NAMALWA (cell line): Measurements from ENCODE around the gene ZMPSTE24.
A peak's percentile ranks its signal among the peaks of the same experiment; 100 is the strongest.

Source experiments
- DNase-seq: peaks from one replicate; pipeline ENCODE4 v3.0.0-alpha.2; 2015; ENCODE audit warnings: low spot score

Gene ZMPSTE24

DNA sequence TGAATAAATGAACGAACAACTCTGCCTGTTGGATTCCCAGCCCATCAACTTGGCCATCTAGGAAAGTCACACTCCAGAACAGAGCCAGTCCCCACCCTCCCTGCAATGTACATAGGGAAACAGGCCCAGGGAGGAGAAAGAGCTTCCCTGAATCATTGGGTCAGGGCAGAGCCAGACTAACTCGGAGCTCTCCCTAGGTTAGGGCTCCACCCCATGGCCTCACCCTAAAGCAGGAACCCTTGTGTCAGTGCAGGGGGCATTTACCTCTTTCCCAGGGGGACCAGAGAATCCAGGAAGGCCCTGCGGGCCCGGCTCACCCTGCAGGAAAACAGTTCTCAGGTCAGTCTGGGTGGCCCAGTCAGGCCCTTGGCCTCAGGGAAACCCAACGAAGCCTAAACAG is 47.4 kb downstream of the ZMPSTE24 start:
- no peak for DNase-seq

DNA sequence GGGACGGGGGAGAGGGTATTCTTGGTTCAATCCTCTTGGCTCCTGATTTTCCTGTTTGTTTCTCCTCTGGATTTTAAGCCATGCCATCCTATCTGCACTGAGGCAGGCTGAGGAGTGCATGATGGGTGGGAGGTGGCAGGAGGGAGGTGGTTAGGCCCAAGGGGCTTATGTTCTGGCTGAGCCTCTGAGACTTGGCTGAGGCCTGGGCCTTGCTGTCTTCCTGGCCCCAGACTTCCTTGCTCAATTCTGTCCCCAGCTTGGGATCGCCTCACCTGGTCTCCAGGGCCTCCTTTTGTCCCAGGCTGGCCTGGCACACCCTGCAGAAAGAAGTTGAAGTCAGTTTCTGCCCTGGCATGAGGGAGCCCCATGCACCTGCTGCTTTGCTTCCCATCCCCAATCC is 47.8 kb downstream of the ZMPSTE24 start:
- DNase-seq = no peak

DNA sequence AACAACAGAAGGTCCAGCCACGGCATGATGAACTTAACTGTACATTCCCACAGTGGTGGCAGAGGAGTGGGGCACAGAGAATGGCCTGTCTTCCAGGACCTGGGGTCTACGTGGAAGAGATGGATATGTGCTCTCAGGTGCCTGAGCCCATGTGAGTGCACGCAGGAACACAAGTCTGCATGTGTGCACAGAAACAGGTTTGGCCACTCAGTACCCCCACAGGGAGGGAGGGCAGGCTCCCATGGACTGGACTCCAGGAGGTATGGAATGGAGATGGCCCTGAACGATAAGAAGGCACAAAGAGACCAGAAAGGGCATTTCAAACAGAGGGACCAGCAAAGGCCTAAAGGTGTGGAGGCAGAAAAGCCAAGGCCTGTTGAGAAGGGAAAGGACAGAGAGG is 48.3 kb downstream of the ZMPSTE24 start:
- no peak for DNase-seq

DNA sequence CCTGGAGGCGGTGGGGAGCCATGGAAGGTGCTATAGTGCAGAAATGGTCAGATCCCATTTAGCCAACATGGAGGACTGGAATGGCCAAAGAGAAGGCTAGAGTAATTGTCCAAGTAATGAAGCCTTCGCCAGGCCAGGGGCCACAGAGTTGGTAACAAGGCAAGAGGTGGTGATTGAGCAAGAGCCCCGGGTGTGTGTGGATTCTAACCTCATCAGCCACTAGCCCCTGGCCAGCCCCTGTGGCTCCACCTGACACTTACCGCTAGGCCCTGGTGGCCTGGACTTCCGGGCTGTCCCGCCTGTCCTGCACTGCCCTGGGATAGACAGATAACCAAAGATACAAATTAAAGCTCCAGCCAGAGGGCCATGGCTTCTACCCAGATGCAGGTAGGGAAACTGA is 49.1 kb downstream of the ZMPSTE24 start:
- no peak for DNase-seq

DNA sequence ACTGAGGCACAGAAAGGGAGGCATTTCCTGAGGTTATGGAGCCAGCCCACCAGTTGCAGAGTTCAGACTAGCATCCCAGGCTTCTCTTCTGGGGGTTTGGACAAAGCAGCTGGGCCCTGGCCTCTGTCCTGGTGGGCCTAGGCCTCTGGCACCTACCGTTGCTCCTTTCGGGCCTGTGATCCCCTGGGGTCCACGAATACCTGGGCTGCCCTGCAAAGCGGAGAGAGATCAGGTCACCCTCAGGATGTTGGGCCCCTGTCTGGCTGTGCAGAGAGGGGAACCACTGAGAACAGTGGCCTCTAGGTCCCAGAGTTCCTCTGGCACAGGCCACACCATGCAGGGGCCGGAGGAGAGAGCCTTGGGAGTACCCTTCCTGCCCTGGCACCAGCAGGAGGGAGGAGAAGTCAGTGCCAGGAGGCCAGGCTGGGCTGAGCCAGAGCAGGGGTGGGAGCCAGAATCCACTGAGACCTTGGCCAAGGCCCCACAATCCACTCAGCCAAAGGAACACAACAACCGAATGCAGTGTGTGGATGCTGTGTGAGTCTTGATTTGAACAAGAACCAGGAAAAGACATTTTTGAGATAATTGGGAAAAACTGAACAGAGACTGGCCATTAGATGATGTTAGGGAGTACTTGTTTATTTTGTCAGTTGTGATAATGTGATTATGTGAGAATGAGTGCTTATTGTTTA is 50.1 kb downstream of the ZMPSTE24 start:
- no peak for DNase-seq

DNA sequence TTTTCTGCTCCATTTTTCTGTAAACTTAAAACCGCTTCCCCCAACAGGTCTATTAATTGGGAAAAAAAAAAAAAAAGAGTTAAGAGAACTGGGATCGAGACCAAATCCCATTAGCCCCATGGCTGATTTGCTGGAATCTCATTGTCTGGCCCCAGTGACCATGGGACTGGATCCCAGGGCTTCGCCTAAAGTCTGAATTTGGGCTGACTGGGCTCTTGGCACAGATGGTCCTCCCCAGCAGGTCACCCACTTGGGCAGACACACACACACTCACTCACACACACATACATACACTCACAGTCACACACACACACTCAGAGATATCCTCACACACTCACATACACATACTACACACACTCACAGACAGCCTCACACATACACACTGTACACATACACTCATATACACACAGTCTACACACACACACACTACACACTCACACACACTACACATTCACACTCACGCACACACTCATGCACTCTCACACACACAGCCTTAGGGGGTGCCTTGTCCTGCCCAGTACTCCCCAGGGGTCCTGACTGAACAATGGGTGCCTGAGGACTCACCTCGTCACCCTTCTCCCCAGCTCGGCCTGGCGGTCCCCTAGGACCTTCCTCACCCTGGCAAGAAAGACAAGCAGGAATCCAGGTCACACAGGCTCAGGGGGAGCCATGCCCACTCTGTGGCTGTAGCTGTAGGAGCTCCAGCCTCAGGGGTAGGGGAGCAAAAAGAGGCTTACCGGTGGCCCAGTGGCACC is 51.5 kb downstream of the ZMPSTE24 start:
- no peak for DNase-seq

DNA sequence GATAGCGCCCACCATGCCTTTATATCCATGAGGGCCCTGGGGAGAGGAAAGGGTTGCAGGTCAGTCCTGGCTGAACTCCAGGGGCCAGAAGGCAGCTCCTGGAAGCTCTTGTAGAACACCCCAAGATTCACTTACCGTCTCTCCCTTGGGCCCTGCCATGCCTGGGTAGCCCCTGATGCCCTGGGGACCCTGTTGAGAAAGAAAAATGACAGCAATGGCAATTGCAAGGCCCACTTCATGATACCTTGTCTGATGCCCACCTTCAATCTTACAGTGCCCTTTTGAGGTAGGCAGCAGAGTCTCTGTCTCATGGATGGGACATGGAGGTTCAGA is 52.1 kb downstream of the ZMPSTE24 start:
- no peak for DNase-seq

DNA sequence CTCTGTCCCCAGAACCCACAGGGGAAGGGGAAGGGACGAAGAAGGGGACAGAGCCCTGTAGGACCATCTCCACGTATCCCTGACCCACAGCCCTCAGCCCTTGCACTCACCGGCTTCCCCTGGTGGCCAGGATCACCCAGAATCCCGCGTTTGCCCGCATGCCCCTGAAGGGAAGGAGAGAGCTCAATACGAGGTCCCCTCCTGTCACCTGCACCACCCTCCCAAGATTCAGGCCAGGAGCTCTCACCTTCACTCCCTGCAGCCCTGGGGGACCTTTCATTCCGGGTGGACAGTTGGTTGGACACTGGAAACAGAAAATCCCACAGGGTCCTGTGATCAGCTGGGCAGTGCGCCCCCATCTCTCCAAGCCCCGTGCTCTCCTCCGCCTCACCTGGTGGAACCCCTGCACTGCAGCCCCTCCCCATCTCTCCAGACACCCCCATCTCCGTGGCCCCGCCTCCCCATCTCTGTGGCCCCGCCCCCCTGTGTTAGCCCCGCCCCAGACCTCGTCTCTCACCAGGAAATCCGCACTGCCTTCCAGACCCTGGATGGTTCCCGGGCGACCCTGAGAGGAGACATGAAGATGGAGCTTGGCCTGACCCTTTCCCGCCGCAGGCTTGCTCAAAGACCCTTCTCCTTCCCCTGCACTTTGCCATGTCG is 53.1 kb downstream of the ZMPSTE24 start:
- DNase-seq = no peak

DNA sequence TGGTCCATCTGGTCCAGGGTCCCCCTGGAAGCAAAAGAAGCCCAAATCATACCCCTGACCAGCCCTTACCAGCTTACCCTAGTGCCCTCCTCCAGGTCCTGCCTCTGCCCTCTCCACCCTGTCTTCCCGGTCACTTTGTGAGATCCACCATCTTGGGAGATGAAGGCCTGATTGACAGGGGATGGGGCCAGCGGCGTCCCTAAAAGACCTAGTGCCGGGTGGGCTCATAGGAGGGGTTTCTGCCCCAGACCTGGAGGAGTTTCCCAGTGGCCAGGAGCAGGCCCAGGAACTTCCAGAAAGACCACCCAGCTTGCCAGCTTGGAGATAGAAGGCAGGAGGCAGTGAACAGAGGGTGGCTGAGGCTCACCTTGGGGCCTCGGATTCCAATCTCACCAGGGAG is 53.7 kb downstream of the ZMPSTE24 start:
- no peak for DNase-seq

DNA sequence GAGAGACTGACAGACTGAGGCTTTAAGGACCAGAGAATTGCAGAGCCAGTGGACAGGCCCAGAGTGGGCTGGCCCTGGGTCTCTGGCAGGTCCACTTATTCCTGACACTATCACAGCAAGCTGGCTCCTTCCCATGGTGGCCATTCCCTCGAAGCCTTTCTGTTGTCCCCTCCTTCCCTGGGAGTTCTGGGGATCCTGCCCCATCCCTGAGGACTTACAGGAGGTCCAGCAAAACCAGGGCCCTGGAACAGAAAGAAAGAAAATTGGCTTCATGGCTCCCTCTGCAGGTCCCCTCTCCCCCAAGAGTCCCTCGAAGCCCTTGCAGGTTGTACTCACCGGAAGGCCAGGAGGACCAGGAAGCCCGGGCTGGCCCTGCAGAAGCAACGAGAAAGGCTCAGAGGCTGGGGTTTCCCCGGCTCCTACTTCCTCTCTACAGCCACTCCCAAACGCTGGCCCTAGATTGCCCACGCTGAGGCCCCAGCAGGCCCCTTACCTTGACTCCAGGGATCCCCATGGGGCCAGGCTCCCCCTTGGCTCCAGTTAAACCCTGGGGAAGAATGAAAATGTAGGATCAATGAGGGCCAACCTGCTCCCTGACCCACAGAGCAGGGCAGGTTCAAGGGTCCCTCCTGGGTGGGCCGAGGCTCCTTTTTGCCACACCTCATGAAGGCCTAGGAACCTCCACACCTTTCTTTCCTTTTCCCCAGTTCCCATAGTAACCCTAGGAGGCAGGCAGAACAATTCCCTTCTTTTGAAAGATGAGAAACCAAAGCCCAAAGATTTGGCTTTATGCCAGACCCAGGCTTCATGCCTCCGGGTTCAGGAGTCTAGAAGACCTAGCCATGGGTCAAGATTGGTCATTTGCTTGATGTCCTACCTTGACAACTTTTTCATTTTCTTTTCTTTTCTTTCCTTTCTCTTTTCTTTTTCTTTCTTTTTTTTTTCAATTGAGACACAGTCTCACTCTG is 54.5 kb downstream of the ZMPSTE24 start:
- DNase-seq = no peak

DNA sequence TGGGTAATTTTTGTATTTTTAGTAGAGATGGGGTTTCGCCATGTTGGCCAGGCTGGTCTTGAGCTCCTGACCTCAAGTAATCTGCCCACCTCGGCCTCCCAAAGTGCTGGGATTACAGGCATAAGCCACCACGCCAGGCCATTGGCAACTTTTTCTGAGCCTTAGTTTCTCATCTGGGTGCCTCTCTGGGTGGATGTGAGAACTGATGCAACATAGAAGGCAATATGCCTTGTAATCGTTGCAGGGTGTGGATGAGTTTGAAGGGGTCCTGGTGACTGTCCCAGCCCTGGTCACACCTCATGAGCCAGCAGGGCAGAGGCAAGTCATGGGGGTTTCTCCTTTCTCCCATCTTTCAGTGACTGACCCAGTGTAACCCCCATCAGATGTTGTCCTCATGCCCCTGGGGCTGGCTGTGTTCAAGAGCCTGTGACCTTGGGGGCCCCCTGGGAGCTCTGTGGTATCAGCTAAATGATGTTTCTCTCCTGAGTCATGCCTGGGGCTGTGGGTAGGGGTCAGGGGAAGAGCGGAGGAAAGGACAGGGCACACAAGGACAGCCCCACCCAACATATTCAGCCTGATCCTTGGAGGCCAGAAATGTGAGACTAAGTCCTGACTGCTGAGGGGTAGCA is 55.4 kb downstream of the ZMPSTE24 start:
- peak; percentile 68 for DNase-seq

DNA sequence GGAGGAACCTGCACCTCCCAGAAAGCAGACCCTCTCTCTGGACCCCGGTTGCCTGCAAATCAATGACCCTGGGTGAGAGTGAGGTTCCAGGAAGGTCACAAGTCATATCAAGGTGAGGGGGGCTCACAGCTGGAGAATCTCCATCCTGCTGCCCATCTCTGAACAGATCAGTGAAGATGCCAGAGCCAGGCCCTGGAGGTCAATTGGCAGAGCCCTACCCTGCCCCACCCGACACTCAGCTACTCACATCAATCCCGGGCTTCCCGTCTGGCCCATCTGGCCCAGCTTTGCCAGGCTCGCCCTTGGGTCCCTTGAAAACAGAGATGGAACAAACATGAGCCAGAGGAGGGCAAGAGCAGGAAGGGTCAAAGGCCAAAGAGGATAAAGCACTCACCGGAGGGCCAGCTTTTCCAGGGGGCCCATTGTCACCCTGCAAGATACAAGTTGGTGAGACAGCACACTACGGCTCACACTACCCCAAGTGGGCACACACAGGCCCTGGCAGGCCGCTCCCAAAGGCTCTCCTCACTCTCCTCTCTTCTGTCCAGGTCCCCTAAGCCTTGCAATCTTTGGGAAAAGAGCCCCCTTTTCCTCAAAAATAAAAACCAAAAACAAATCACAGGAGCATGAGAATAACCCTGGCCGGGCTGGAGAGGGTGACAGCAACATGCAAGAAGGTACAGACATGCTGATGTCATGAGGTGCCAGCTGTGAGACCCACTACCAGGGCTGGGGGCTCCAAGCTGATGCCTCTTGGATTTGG is 56.1 kb downstream of the ZMPSTE24 start:
- no peak for DNase-seq

DNA sequence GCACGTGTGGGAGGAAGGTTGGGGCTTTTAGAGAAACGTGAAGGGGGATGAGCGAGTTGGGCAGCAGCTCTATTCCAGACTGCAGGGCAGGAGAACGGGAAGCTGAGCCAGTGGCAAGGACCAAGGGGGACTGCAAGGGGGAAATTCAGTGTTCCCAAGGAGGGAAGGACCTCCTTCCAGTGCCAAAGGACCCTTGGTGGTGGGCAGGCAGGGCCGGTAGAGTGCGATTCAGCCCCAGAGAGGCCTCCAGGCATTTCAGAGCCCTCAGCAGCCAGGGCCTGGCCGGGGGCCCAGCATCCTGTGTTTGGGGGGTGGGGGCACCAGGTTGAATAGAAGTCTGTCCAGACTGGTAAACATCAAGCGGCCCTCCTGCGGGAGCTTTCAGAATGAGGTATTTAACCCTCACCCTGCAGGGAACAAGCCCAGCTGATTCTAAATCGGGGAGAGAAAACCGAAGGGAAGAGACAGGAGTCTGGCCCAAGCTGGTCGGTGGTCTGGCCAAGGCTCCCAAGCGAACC is 56.7 kb downstream of the ZMPSTE24 start:
- no peak for DNase-seq

DNA sequence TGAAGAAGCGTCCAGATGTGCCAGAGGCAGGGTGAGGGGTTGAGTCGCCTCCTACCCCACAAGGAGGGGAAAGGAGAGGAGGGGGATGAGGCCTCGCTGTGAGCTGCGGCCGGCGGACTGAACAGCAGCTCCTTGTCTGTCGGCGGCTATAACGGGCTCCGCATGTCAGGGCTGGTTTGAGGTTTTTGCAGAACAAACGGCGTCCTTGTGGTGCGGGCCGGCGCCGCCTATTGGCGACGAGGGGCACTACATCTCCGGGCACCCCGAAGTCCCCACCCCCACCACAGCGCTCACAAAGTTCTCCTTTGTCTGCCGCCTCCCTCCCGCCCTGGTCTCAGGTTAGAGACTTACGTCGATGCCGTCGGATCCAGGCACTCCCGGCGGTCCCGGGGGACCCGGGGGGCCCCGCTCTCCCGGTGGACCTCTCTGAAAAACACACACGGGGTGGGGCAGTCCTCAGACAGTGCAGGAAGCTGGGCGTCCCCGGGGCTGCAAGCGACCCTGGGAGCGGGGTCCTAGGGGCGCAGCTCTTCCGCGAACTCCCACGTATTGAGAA is 57.3 kb downstream of the ZMPSTE24 start:
- peak; percentile 93 for DNase-seq

DNA sequence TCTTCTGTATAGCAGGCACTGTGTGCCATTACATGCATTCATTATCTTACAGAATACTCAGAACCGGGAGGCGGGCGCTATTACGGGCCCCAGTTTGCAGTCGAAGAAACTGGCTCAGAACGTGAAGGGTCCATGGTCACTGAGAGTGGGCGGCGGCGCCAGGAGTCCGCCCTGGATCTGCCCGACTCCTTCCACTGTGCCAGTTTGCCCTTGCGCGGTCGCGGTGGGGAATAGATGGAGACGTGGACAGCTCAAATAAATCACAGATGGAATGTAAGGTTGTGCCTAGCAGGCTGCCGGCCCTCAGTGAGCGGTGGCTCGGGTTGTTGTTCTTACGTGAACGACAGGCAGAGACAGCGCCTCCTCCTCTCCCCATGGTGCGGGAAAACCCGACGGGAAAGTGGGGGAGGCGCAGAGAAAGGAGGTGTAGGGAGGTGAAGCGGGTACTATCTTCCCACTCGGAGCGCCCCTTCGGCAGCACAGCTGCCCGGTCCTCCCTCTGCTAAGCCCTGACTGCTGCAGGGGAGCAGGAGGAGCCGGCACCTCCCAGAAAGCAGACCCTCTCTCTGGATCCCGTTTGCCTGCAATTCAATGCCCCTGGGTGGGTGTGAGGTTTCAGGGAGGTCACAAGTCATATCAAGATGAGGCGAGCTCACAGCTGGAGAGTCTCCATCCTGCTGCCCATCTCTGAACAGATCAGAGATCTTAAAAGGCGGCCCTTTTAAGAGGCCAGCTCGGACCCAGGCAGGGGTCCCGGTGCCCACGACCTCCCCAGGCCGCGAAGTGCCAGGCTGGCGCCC is 58.0 kb downstream of the ZMPSTE24 start:
- DNase-seq = peak; percentile 37

DNA sequence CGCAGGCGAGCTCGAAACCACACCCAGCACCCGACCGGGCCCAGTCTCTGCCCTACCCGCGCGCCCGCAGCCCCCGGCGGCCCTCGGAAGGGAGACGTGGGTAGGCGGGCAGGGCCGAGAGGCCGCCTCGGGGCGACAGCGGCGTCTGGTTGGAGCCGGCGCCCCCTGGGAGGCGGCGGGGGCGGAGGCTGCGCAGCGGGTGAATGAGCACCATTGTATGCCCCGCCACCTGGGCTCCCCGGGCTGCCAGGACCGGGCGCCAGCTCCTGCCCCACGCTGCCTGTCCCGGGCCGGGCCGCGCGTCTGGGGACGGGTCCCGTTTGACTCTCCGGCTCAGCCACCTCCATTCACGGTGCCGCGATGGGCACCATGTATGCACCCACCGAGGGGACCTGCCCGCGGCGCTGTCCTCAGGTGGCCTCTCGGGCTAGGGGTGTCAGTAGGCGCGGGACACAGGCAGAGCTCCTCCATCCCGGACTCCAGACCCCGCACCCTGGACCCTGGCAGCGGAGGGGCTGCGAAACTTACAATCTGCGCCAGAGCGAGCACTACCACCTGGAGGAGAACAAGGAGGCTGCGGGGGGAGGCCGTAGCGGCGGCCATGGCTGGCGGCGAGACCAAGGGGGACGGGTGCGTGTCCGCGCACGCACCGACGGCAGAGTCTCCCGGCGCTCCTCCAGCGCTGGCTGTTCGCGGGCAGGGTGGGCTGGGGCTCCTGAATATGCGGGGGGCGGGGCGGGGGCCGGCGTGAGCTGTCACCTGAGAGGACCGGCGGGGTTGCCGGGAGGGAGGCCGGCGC is 58.8 kb downstream of the ZMPSTE24 start, which contains the start of gene COL9A2:
TSS of gene COL9A2 (minus strand) at position 692 of the 799 bp plus-strand sequence. CDS start at position 603, 89 bp downstream.
- DNase-seq = peak; percentile 84

DNA sequence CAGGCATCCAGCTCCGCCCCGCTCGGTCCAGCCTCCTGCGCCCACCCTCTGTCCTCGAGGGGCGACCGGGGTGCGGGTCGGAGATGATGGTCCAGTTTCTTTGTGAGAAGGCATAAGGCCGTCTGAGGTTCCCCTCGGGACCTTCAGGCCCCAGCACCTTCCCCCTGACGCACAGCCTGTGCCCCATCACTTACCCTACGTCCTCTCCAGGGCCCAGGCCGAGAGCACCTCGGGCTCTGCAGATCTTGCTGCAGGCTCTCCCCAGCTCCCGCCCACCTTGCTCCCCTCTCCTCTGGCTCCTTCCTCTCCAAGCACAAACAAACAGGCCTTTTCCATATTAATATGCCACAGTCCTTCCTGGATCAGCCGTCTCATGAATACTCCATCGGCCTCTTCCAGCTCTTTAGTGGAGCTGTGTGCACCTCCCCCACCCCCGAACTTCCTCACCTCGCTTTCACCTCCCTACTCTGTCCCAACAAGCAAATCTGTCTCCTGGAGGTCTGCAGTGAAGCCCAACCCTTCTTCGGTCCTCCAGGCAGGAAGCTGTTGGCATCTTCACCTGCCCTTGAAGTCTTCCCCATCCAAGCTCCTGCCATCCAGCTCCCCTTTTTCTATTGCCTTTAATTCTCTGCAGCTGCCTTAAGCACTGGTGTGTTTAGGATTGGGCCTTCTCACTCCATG is 59.5 kb downstream of the ZMPSTE24 start:
- no peak for DNase-seq

DNA sequence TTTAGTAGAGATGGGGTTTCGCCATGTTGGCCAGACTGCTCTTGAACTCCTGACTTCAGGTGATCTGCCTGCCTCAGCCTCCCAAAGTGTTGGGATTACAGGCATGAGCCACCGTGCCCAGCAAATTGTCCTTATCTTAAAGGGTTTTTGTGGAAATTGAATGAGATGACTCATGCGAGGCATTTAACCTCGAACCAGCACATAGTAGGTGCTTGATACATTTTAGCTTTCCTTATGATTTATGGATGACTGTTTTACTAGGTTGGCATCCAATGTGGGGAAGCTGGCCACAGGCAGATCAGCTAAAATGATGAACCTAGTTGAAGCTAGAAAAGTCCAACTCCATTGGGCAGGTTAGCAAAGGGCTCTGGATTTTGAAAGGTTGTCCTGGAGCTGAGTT is 60.4 kb downstream of the ZMPSTE24 start:
- no peak for DNase-seq
